GM04503 (cell line): ENCODE data around the gene PCK1.

Source experiments
- DNase-seq: peaks from one replicate; pipeline ENCODE4 v3.0.0-alpha.2; 2012; ENCODE audit warnings: low read depth

PCK1 gene

GRCh38 chr20:57561356-57562279 is 708 bp downstream of the PCK1 start:
- no peak for DNase-seq

- DNase-seq: no peak
Measured at GRCh38 chr20:57562541-57563465, 1.9 kb downstream of the PCK1 start.

- DNase-seq: no peak
Measured at GRCh38 chr20:57563522-57563921, 2.6 kb downstream of the PCK1 start.

GRCh38 chr20:57564180-57564802 is 3.4 kb downstream of the PCK1 start:
- DNase-seq: no peak

GRCh38 chr20:57564951-57565642 is 4.2 kb downstream of the PCK1 start:
- no peak for DNase-seq

GRCh38 chr20:57566399-57566798 is 5.5 kb downstream of the PCK1 start:
- no peak for DNase-seq

GRCh38 chr20:57566803-57567459 is 6.0 kb downstream of the PCK1 start:
- DNase-seq: no peak

- DNase-seq: no peak
Measured at GRCh38 chr20:57567471-57568079, 6.7 kb downstream of the PCK1 start.

- no peak for DNase-seq
Measured at GRCh38 chr20:57568088-57568896, 7.4 kb downstream of the PCK1 start.

GRCh38 chr20:57568960-57569359 is 8.1 kb downstream of the PCK1 start:
- DNase-seq: no peak

GRCh38 chr20:57570145-57570850 is 9.4 kb downstream of the PCK1 start:
- DNase-seq: no peak

GRCh38 chr20:57570920-57571319 is 10.0 kb downstream of the PCK1 start:
- no peak for DNase-seq

GRCh38 chr20:57571782-57572416 is 11.0 kb downstream of the PCK1 start:
- DNase-seq: no peak

GRCh38 chr20:57573242-57573641 is 12.3 kb downstream of the PCK1 start:
- no peak for DNase-seq

- no peak for DNase-seq
Measured at GRCh38 chr20:57573894-57574293, 13.0 kb downstream of the PCK1 start.

GRCh38 chr20:57574954-57575353 is 14.0 kb downstream of the PCK1 start:
- DNase-seq: no peak

- no peak for DNase-seq
Measured at GRCh38 chr20:57576002-57576401, 15.1 kb downstream of the PCK1 start.

- DNase-seq: no peak
Measured at GRCh38 chr20:57576617-57577550, 16.0 kb downstream of the PCK1 start.
